ENCODE data around the gene USHBP1.

Gene USHBP1

GRCh38 chr19:17259118-17259780, 5.3 kb downstream of the USHBP1 start:
- Histone ChIP-seq H3K27me3 (no peaks in the 10 kb centered on the region), H3K9me3 (peaks cover 3% of the 10 kb centered on the region; the same call in 1 of the 2 replicates), H3K4me3 (ENCODE audit: low read depth, low read length) (no peak overlapping the region), H3K36me3 (no peaks in the 10 kb centered on the region), H3K4me1 (no peaks in the 10 kb centered on the region)
- TF ChIP-seq CTCF (IDR thresholded peaks at IDR 0.05; ENCODE audit: low read depth, low read length), result no peak
- DNase-seq, result no peak

- H3K9me3 ChIP-seq, result peaks cover 3% of the 10 kb centered on the region; the same call in 1 of the 2 replicates
- H3K4me3 ChIP-seq (ENCODE audit: low read depth, low read length), result no peak overlapping the region
- no peaks in the 10 kb centered on the region for H3K36me3 ChIP-seq
- no peaks in the 10 kb centered on the region for H3K27me3 ChIP-seq
- TF ChIP-seq CTCF (IDR thresholded peaks at IDR 0.05; ENCODE audit: low read depth, low read length), result no peak
- no peak for DNase-seq
- H3K4me1 ChIP-seq, result no peaks in the 10 kb centered on the region
Measured at GRCh38 chr19:17256130-17256529, 8.4 kb downstream of the USHBP1 start.

- H3K9me3 ChIP-seq, result peaks cover 3% of the 10 kb centered on the region; the same call in 1 of the 2 replicates
- no peak for TF ChIP-seq CTCF (IDR thresholded peaks at IDR 0.05; ENCODE audit: low read depth, low read length)
Measured at GRCh38 chr19:17255150-17255621, 9.4 kb downstream of the USHBP1 start.

GRCh38 chr19:17254636-17255035, 9.9 kb downstream of the USHBP1 start:
- Histone ChIP-seq H3K9me3 (peaks cover 3% of the 10 kb centered on the region; the same call in 1 of the 2 replicates), H3K4me3 (ENCODE audit: low read depth, low read length) (no peak overlapping the region), H3K27me3 (no peaks in the 10 kb centered on the region), H3K36me3 (no peaks in the 10 kb centered on the region), H3K4me1 (no peaks in the 10 kb centered on the region)
- DNase-seq, result no peak
- TF ChIP-seq CTCF (IDR thresholded peaks at IDR 0.05; ENCODE audit: low read depth, low read length), result no peak

More at GRCh38 chr19:17255150-17255621, 9.4 kb downstream of the USHBP1 start:
- no peaks in the 10 kb centered on the region for H3K27me3 ChIP-seq
- no peaks in the 10 kb centered on the region for H3K36me3 ChIP-seq
- no peaks in the 10 kb centered on the region for H3K4me1 ChIP-seq
- DNase-seq, result no peak
- H3K4me3 ChIP-seq (ENCODE audit: low read depth, low read length), result no peak overlapping the region

- peaks cover 11% of the 10 kb centered on the region for H3K4me1 ChIP-seq
- no peak for TF ChIP-seq CTCF (IDR thresholded peaks at IDR 0.05; ENCODE audit: low read depth, low read length)
- no peak overlapping the region for H3K4me3 ChIP-seq (ENCODE audit: low read depth, low read length)
- no peak for DNase-seq
- no peaks in the 10 kb centered on the region for H3K9me3 ChIP-seq
- H3K36me3 ChIP-seq, result no peaks in the 10 kb centered on the region
- no peaks in the 10 kb centered on the region for H3K27me3 ChIP-seq
Measured at GRCh38 chr19:17249887-17250548, 14.5 kb downstream of the USHBP1 start.

Measured in BE2C (cell line).